ENCODE measurements around the gene REV3L.

- no peak for TF ChIP-seq CTCF (IDR thresholded peaks at IDR 0.05)
- no peak for TF ChIP-seq REST (IDR thresholded peaks at IDR 0.05; ENCODE audit: low read depth, low read length)
- no peak for TF ChIP-seq EZH2phosphoT487 (IDR thresholded peaks at IDR 0.05; ENCODE audit: borderline replicate concordance, low read depth)
- TF ChIP-seq RFX5 (IDR thresholded peaks at IDR 0.05; ENCODE audit: low read length) = no peak
- no peak for TF ChIP-seq POLR2AphosphoS5 (IDR thresholded peaks at IDR 0.05; ENCODE audit: low read depth, low read length)
- TF ChIP-seq FOXM1 (IDR thresholded peaks at IDR 0.05; ENCODE audit: low read depth) = no peak
- no peak for TF ChIP-seq ELF1 (IDR thresholded peaks at IDR 0.05)
- no peak for TF ChIP-seq GABPA (IDR thresholded peaks at IDR 0.05; ENCODE audit: low read depth)
- no peak for TF ChIP-seq MXI1 (IDR thresholded peaks at IDR 0.05; ENCODE audit: low read depth, low read length)
- no peak for TF ChIP-seq EP300 (IDR thresholded peaks at IDR 0.05; ENCODE audit: borderline replicate concordance in 1 of 2, low read depth in 1 of 2, low read length in 1 of 2)
- no peak for TF ChIP-seq SMC3 (IDR thresholded peaks at IDR 0.05; ENCODE audit: low read depth, low read length)
- no peak for TF ChIP-seq MAX (IDR thresholded peaks at IDR 0.05; ENCODE audit: low read depth)
- TF ChIP-seq YY1 (IDR thresholded peaks at IDR 0.05; ENCODE audit: low read depth) = no peak
- no peak for TF ChIP-seq TAF1 (IDR thresholded peaks at IDR 0.05; ENCODE audit: borderline replicate concordance, low read depth, low read length)
Measured at GRCh38 chr6:111356551-111356950, 126.5 kb downstream of the REV3L start.
